A549 treated with CpdA at 1 μM for 4 hours (cell line): ENCODE results near the gene WIPI1. TPM values are rescaled to one million over a fixed set of nuclear protein-coding genes. Genes with fewer than 3 reads are reported as not detected.

Source experiments
- total RNA-seq: library from RNA; stranded (reverse); fragments of 200-300 nt; extraction: Qiagen RNA extraction; gene quantifications from 5 replicates; pipeline ENCODE4 v1.2.3, GENCODE V29; 2022; ENCODE audit warnings: low read depth

WIPI1 gene
- total RNA-seq: 7.4 to 12.1 TPM (median 10.3 TPM) in 5 replicates

GRCh38 chr17:68457168-68457538, at the start of gene WIPI1:
TSS of gene WIPI1 (minus strand) at chr17:68457496. CDS start at chr17:68457421, 75 bp downstream.

Other genes starting within 250 kb of the WIPI1 start
- 108 to 115 TPM (median 110 TPM) in 5 replicates for gene AMZ2, start 209.5 kb downstream of the WIPI1 start, total RNA-seq
- gene SLC16A6, start 166.4 kb downstream of the WIPI1 start, total RNA-seq: 0.37 to 0.68 TPM (median 0.51 TPM) in 5 replicates
- gene ARSG, start 166.0 kb downstream of the WIPI1 start, total RNA-seq: 1.3 to 1.5 TPM (median 1.5 TPM) in 5 replicates
- 129 to 178 TPM (median 174 TPM) in 5 replicates for gene PRKAR1A, start 54.9 kb upstream of the WIPI1 start, total RNA-seq
- gene FAM20A, start 143.9 kb upstream of the WIPI1 start, total RNA-seq: not detected in 5 replicates